NCI-H1436 treated with DMSO at 0.1 percent for 48 hours (cell line): Measurements from ENCODE around the gene ZBTB7A.

Source experiments
- DNase-seq: peaks from one replicate; lab custom pipeline; 2025; lab: John Stamatoyannopoulos, UW

ZBTB7A gene

GRCh38 chr19:4036576-4037300 is 30.0 kb downstream of the ZBTB7A start:
- no peak for DNase-seq

GRCh38 chr19:4035582-4035981 is 31.1 kb downstream of the ZBTB7A start:
- no peak for DNase-seq

- DNase-seq = no peak
These were observed 31.6 kb downstream of the ZBTB7A start for GRCh38 chr19:4035018-4035566.

DNA sequence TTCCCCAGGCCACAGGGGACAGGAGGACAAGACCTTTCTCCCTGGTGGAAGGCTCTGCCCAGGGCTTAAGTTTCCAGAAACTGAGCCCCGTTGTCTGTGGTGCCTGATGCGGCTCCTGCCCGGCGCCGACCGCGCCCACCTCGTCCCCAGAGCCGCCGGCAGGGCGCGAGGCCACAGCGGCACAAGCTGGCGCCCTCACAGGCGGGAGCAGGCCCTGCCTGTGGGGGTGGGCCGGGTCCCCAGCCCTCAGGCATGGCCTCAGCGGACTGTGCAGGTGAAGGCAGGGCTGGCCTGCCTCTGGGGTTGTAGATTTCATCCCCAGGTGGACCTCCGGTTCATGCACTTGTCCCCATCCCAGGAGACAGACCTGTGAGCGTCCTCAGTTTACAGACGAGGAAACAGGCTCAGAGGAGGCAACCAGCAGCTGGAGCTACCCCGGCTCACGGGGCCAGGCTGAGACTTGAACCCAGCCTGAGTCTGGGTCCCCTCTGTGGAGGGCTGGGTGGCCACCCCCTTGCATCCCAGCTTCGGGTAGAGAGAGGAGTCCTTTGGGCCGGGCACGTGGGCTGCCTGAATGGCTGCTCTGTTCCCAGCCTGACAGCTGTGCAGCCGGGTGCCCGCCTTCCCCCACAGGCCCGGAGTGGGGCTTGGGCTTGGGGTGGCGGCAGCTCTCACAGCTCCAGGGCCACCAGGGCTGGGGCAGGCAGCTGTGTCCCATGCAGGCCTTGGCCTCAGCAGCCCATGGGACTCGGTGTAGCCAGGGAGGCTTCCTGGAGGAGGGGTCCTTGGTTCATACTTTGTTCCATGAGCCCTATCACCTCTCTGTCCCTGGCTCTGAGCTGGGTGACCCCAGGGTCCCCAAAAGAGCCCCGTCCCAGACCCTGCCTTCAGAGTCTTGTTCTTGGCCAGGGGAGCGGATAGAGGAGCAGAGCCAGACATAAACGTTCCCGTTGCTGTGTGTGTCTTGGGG is 32.4 kb downstream of the ZBTB7A start:
- no peak for DNase-seq

GRCh38 chr19:4033028-4033956 is 33.4 kb downstream of the ZBTB7A start:
- DNase-seq = no peak

- DNase-seq = no peak
These were observed 34.3 kb downstream of the ZBTB7A start for GRCh38 chr19:4032436-4032835.

DNA sequence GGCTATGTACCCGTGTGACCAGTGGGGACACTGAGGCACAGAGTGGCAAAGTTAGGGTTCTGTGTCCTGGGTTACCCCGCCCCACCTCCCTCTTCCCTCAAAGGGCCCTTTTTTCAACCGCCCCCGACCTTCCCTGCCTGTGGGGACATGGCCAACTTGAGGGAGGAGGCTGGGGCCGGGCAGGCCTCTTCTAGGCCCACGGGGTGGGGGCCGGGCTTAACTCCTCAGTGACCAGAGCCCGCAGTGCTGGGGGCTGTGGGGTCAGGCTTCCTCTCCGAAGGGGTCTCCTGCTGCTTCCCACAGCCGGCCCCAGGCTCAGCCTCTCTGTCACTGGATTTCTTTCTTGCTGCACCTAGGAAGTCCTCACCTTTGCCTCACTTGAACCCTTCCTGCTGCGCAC is 35.3 kb downstream of the ZBTB7A start:
- DNase-seq = no peak

DNA sequence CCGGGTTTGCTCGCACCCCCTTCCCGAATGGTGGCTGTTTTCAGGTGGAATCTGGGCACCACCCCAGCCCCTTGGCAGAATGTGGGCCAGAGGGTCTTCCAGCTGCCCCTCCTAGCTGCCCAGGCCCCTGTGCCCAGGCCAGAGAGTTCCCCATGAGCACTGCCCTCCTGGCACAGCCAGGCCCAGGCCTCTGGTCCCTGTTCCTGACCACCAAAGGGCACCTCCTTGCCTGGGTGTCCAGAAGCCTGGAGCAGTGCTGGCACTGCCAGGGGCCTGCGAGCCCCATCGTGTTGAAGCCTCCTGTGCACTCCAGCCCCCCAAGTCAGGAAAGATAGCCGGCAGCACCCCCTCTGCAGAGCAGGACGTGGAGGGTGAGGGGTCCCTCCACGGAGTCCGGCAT is 35.7 kb downstream of the ZBTB7A start:
- DNase-seq = no peak

GRCh38 chr19:4030552-4030951 is 36.1 kb downstream of the ZBTB7A start:
- no peak for DNase-seq

- no peak for DNase-seq
These were observed 37.5 kb downstream of the ZBTB7A start for GRCh38 chr19:4029247-4029614.

GRCh38 chr19:4028334-4029246 is 38.1 kb downstream of the ZBTB7A start:
- no peak for DNase-seq

- DNase-seq = no peak
These were observed 39.6 kb downstream of the ZBTB7A start for GRCh38 chr19:4027146-4027545.

- no peak for DNase-seq
These were observed 41.4 kb downstream of the ZBTB7A start for GRCh38 chr19:4025317-4025716.

GRCh38 chr19:4023600-4024398 is 42.9 kb downstream of the ZBTB7A start:
- no peak for DNase-seq

GRCh38 chr19:4019578-4019977 is 47.1 kb downstream of the ZBTB7A start:
- no peak for DNase-seq

DNA sequence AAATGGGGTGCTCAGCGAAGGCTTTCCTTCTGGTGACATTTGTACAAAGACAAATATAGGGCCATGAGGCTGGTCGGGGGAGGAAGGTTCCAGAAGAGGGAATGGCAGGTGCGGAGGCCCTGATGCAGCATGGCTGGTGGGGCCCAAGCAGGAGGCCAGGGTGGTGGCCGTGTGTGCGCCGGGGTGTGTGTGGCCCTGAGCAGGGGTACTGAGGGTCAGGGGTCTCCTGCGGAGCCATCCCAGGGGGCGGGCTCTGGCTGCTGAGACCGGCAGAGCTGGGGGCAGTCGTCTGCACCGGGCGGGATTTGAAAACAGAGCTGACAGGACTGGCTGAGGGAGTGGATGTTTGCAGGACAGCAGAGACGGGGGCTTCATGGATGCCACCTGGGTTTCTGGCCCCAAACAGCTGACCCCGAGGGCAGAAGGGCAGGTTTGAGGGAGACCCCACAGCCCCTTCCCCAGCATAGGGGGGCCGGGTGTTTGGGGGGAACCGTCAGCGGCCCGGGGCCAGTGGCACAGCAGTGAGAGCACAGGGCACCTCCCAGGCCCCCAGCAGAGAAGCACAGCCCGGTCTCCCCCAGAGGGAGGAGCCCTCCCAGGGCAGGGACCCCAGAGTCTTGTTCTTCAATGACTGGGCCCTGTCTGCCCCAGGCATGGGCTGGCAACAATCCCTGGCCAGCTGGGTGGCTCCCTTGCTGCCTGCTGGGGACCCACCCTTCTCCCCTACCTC is 47.8 kb downstream of the ZBTB7A start:
- DNase-seq = no peak

DNA sequence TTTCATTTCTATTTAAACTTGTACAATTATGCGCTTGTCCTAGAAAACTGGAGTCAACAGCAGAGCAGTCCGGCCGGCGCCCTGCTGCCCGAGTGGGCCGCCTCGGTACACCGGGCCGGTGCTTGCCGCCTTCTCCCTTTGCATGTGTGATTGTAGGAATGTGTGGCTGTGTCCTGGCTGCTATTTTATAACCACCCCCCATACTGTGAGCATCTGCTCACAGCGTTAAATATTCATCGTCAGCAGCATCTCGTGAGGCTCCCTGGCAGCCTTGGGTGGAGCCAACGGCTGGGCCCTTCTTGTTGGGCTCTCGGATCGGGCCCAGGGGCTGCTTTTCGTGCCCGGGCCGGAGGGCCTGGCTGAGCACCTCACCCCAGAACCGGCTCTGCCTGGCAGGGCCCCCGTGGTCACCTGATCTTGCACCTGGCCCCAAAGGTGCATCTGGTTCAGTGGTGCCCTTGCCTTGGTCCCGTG is 48.5 kb downstream of the ZBTB7A start:
- no peak for DNase-seq

GRCh38 chr19:4016903-4017638 is 49.6 kb downstream of the ZBTB7A start:
- no peak for DNase-seq
